ENCODE measurements around the gene MTIF2.

The MTIF2 gene

GRCh38 chr2:55213822-55214221 is 55.2 kb downstream of the MTIF2 start:
- no peaks in the 10 kb centered on the region for H3K27me3 ChIP-seq (replicated peaks; ENCODE audit: insufficient read depth, low read length)
- TF ChIP-seq EZH2 (optimal IDR thresholded peaks at IDR 0.05; ENCODE audit: low read depth, low read length) (no peak), EZH2phosphoT487 (IDR thresholded peaks at IDR 0.05; ENCODE audit: low read length) (no peak), CTCF (IDR thresholded peaks at IDR 0.05; ENCODE audit: low read length) (no peak)

DNA sequence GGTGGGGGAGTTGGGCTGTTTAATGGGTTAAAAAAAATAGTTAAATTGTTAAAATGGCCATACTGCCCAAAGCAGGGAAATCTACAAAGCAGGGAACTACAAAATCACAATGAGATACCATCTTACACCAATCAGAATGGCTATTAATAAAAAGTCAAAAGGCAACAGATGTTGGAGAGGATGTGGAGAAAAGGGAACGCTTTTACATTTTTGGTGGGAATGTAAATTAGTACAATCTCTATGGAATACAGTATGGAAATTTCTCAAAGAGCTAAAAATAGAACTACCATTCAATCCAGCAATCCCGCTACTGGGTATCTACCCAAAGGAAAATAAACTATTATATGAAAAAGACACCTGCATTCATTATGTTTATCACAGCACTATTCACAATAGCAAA is 64.1 kb downstream of the MTIF2 start:
- Histone ChIP-seq H3K4me3 (ENCODE audit: low read length) (no peak overlapping the region), H3K36me3 (replicated peaks; ENCODE audit: insufficient read depth, low read length) (no peaks in the 10 kb centered on the region), H3K4me2 (ENCODE audit: low read depth, low read length) (no peak overlapping the region), H2AFZ (ENCODE audit: low read length) (no peak overlapping the region), H3K79me2 (ENCODE audit: low read length) (no peaks in the 10 kb centered on the region), H3K9me3 (replicated peaks; ENCODE audit: insufficient read depth, low read length) (no peaks in the 10 kb centered on the region), H3K27ac (ENCODE audit: low read length) (no peak overlapping the region), H3K9ac (ENCODE audit: low read length) (no peak overlapping the region), H3K9me2 (replicated peaks; ENCODE audit: insufficient read depth, low read length) (no peaks in the 10 kb centered on the region), H3F3A (ENCODE audit: insufficient read depth, low read length) (no peaks in the 10 kb centered on the region), H3K4me1 (ENCODE audit: low read length) (no peaks in the 10 kb centered on the region), H4K20me1 (ENCODE audit: insufficient read depth, low read length) (no peaks in the 10 kb centered on the region), H3K27me3 (replicated peaks; ENCODE audit: insufficient read depth, low read length) (no peaks in the 10 kb centered on the region)
- TF ChIP-seq EZH2 (optimal IDR thresholded peaks at IDR 0.05; ENCODE audit: low read depth, low read length) (no peak), EZH2phosphoT487 (IDR thresholded peaks at IDR 0.05; ENCODE audit: low read length) (no peak), CTCF (IDR thresholded peaks at IDR 0.05; ENCODE audit: low read length) (no peak)
- no peak for DNase-seq

More at GRCh38 chr2:55213822-55214221, 55.2 kb downstream of the MTIF2 start:
- no peaks in the 10 kb centered on the region for H4K20me1 ChIP-seq (ENCODE audit: insufficient read depth, low read length)
- H3K9ac ChIP-seq (ENCODE audit: low read length) = no peak overlapping the region
- no peaks in the 10 kb centered on the region for H3F3A ChIP-seq (ENCODE audit: insufficient read depth, low read length)
- H2AFZ ChIP-seq (ENCODE audit: low read length) = no peak overlapping the region
- H3K79me2 ChIP-seq (ENCODE audit: low read length) = no peaks in the 10 kb centered on the region
- no peaks in the 10 kb centered on the region for H3K4me1 ChIP-seq (ENCODE audit: low read length)
- H3K9me2 ChIP-seq (replicated peaks; ENCODE audit: insufficient read depth, low read length) = no peaks in the 10 kb centered on the region
- H3K4me3 ChIP-seq (ENCODE audit: low read length) = no peak overlapping the region
- no peak overlapping the region for H3K27ac ChIP-seq (ENCODE audit: low read length)
- DNase-seq = no peak
- H3K36me3 ChIP-seq (replicated peaks; ENCODE audit: insufficient read depth, low read length) = no peaks in the 10 kb centered on the region
- H3K4me2 ChIP-seq (ENCODE audit: low read depth, low read length) = no peak overlapping the region
- H3K9me3 ChIP-seq (replicated peaks; ENCODE audit: insufficient read depth, low read length) = no peaks in the 10 kb centered on the region

DNA sequence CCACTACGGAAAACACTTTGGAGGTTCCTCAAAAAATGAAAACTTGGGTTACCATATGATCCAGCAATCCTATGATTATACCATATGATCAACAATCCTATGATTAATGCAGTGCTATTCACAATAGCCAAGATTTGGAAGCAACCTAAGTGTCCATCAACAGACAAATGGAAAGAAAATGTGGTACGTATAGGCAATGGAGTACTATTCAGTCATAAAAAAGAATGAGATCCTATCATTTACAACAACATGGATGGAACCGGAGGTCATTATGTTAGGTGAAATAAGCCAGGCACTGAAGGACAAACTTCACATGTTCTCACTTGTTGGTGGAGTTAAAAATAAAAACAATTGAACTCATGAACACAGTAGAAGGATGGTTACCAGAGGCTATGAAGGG is 64.5 kb downstream of the MTIF2 start:
- no peak for TF ChIP-seq EZH2phosphoT487 (IDR thresholded peaks at IDR 0.05; ENCODE audit: low read length)
- no peak for TF ChIP-seq CTCF (IDR thresholded peaks at IDR 0.05; ENCODE audit: low read length)
- TF ChIP-seq EZH2 (optimal IDR thresholded peaks at IDR 0.05; ENCODE audit: low read depth, low read length) = no peak
- H3K27me3 ChIP-seq (replicated peaks; ENCODE audit: insufficient read depth, low read length) = no peaks in the 10 kb centered on the region
- no peaks in the 10 kb centered on the region for H3K9me2 ChIP-seq (replicated peaks; ENCODE audit: insufficient read depth, low read length)
- H3K27ac ChIP-seq (ENCODE audit: low read length) = no peak overlapping the region
- no peaks in the 10 kb centered on the region for H3K79me2 ChIP-seq (ENCODE audit: low read length)
- no peak overlapping the region for H3K4me2 ChIP-seq (ENCODE audit: low read depth, low read length)
- H3K36me3 ChIP-seq (replicated peaks; ENCODE audit: insufficient read depth, low read length) = no peaks in the 10 kb centered on the region
- H3K9ac ChIP-seq (ENCODE audit: low read length) = no peak overlapping the region
- no peaks in the 10 kb centered on the region for H3F3A ChIP-seq (ENCODE audit: insufficient read depth, low read length)
- no peak overlapping the region for H2AFZ ChIP-seq (ENCODE audit: low read length)
- no peak overlapping the region for H3K4me3 ChIP-seq (ENCODE audit: low read length)
- no peaks in the 10 kb centered on the region for H3K4me1 ChIP-seq (ENCODE audit: low read length)
- H3K9me3 ChIP-seq (replicated peaks; ENCODE audit: insufficient read depth, low read length) = no peaks in the 10 kb centered on the region
- DNase-seq = no peak
- H4K20me1 ChIP-seq (ENCODE audit: insufficient read depth, low read length) = no peaks in the 10 kb centered on the region
